Activated CD4-positive, alpha-beta memory T cell treated with anti-CD3 and anti-CD28 coated beads for 36 hours (primary cell): ENCODE data around the gene AP2B1. TPM values are rescaled to one million over a fixed set of nuclear protein-coding genes. Genes with fewer than 3 reads are reported as not detected.

ENCODE experiments used
- CTCF ChIA-PET: fragments of 350-600 bp; sonication (Branson Sonifier 250); formaldehyde crosslinking; loops from one replicate; lab custom pipeline; 2021; ENCODE audit warnings: antibody characterized with exemption, inconsistent platforms; lab: Charles Lee
- POLR2A ChIA-PET: fragments of 350-600 bp; sonication (Branson Sonifier 250); formaldehyde crosslinking; loops from one replicate; lab custom pipeline; 2021; ENCODE audit warnings: antibody characterized with exemption; lab: Charles Lee
- DNase-seq: peaks from one replicate; pipeline ENCODE4 v3.0.0-alpha.2; 2020
- H3K27ac Mint-ChIP-seq: one replicate; pipeline ENCODE4 v1.8.0; 2021; ENCODE audit warnings: mixed read lengths
- H3K27me3 Mint-ChIP-seq: one replicate; pipeline ENCODE4 v1.8.0; 2021; ENCODE audit warnings: mixed read lengths
- H3K36me3 Mint-ChIP-seq: one replicate; pipeline ENCODE4 v1.8.0; 2021; ENCODE audit warnings: mixed read lengths
- H3K4me1 Mint-ChIP-seq: one replicate; pipeline ENCODE4 v1.8.0; 2021; ENCODE audit warnings: low read depth, mixed read lengths
- H3K4me3 Mint-ChIP-seq: one replicate; pipeline ENCODE4 v1.8.0; 2021; ENCODE audit warnings: mild to moderate bottlenecking, mixed read lengths
- H3K9me3 Mint-ChIP-seq: one replicate; pipeline ENCODE4 v1.8.0; 2021; ENCODE audit warnings: mixed read lengths
- intact Hi-C: fragments of 100-400 bp; cut with micrococcal nuclease; formaldehyde crosslinking; loops from one replicate; pipeline ENCODE4 v1.15.1; 2023
- total RNA-seq, 2 experiments: library from RNA; stranded (reverse); gene quantifications; one replicate each; pipeline ENCODE4 v1.2.3, GENCODE V29; 2021

AP2B1 gene
- 100 to 1,000 TPM; 187 to 192 TPM for total RNA-seq

GRCh38 chr17:35587074-35587961 lies at the start of gene AP2B1:
Gene AP2B1, plus strand, starts transcription at chr17:35587322. Its CDS starts 6,709 bp downstream, at chr17:35594031.
- intact Hi-C loops: loop anchor here (1.0 to 2.0 kb wide), 8 partner anchors 9 to 445 kb away; partner anchors contain the start of genes NLE1, PEX12, SLFN11 and TAF15
- peak within 1 kb of the TSS; percentile 93 for H3K4me3 Mint-ChIP-seq
- POLR2A ChIA-PET: interaction anchor here (0.8 to 1.9 kb wide), 8 partner anchors 10 to 373 kb away, joined by 3 to 21 read pairs (median 4); partner anchors contain the start of genes PEX12, RASL10B and TAF15

GRCh38 chr17:35537601-35538141 lies 49.5 kb upstream of the AP2B1 start, which contains the start of gene SLFN12L:
Gene SLFN12L, minus strand, starts transcription at chr17:35537678. Its CDS starts 15,314 bp downstream, at chr17:35522364.
- Mint-ChIP-seq H3K27me3 (no peaks in the 10 kb centered on the region), H3K9me3 (no peaks in the 10 kb centered on the region), H3K4me1 (peaks cover 40% of the 10 kb centered on the region), H3K36me3 (peaks cover 30% of the 10 kb centered on the region), H3K4me3 (peak within 1 kb of the TSS; percentile 75), H3K27ac (peak within 1 kb of the TSS; percentile 97)
- ChIA-PET POLR2A (interaction anchor here (0.7 to 3.9 kb wide), 13 partner anchors 10 to 531 kb away, joined by 3 to 33 read pairs (median 4); partner anchors contain the start of genes PEX12, SLFN11, SLFN5 and TAF15), CTCF (interaction anchor here (0.6 to 9.2 kb wide), 7 partner anchors 50 to 493 kb away, joined by 3 to 177 read pairs (median 9); partner anchors contain the start of gene SLFN5)
- peak; percentile 51 for DNase-seq
- intact Hi-C loops: loop anchor here (1.0 to 5.0 kb wide), 6 partner anchors 51 to 555 kb away; partner anchors contain the start of genes LIG3, SLFN11 and SLFN12

More at GRCh38 chr17:35587074-35587961, at the start of gene AP2B1:
- peaks cover 2% of the 10 kb centered on the region for H3K36me3 Mint-ChIP-seq
- peak within 1 kb of the TSS; percentile 97 for H3K27ac Mint-ChIP-seq
- H3K4me1 Mint-ChIP-seq: peaks cover 23% of the 10 kb centered on the region
- H3K9me3 Mint-ChIP-seq: no peaks in the 10 kb centered on the region
- CTCF ChIA-PET: interaction anchor here (0.6 to 1.8 kb wide), 4 partner anchors 9 to 160 kb away, joined by 3 to 8 read pairs (median 4); partner anchors contain the start of gene PEX12
- peak; percentile 98 for DNase-seq
- H3K27me3 Mint-ChIP-seq: no peaks in the 10 kb centered on the region

GRCh38 chr17:35539659-35540026 lies 47.5 kb upstream of the AP2B1 start:
- H3K27ac Mint-ChIP-seq: peak overlapping the region; percentile 97
- H3K9me3 Mint-ChIP-seq: no peaks in the 10 kb centered on the region
- H3K27me3 Mint-ChIP-seq: no peaks in the 10 kb centered on the region
- intact Hi-C loops: loop anchor here (1.0 to 5.0 kb wide), 9 partner anchors 39 to 557 kb away; partner anchors contain the start of genes AP2B1, LIG3, PEX12 and SLFN12
- peaks cover 35% of the 10 kb centered on the region for H3K4me1 Mint-ChIP-seq
- ChIA-PET CTCF (interaction anchor here (0.6 to 9.2 kb wide), 25 partner anchors 11 to 398 kb away, joined by 3 to 177 read pairs (median 4); partner anchors contain the start of genes AP2B1, NLE1, PEX12 and SLFN11), POLR2A (interaction anchor here (0.7 to 3.9 kb wide), 7 partner anchors 28 to 297 kb away, joined by 3 to 33 read pairs (median 4); partner anchors contain the start of genes AP2B1, PEX12, SLFN11 and SLFN5)
- peaks cover 23% of the 10 kb centered on the region for H3K36me3 Mint-ChIP-seq
- H3K4me3 Mint-ChIP-seq: peak overlapping the region; percentile 77
- no peak for DNase-seq

- peak; percentile 73 for DNase-seq
- H3K4me1 Mint-ChIP-seq: peaks cover 39% of the 10 kb centered on the region
- H3K27me3 Mint-ChIP-seq: no peaks in the 10 kb centered on the region
- peak overlapping the region; percentile 77 for H3K4me3 Mint-ChIP-seq
- intact Hi-C loops: loop anchor here (1.0 to 2.0 kb wide), 2 partner anchors 28 to 46 kb away; partner anchors contain the start of gene AP2B1
- ChIA-PET CTCF (interaction anchor here (1.0 to 9.2 kb wide), 4 partner anchors 207 to 233 kb away, joined by 3 to 177 read pairs (median 6); no protein-coding TSS in a partner anchor), POLR2A (interaction anchor here (0.7 kb wide), 1 partner anchor 54 kb away, joined by 3 read pairs; no protein-coding TSS in a partner anchor)
- peaks cover 18% of the 10 kb centered on the region for H3K36me3 Mint-ChIP-seq
- no peaks in the 10 kb centered on the region for H3K9me3 Mint-ChIP-seq
- H3K27ac Mint-ChIP-seq: peak overlapping the region; percentile 97
Observed at GRCh38 chr17:35540589-35541404, 46.3 kb upstream of the AP2B1 start.

- H3K27me3 Mint-ChIP-seq: no peaks in the 10 kb centered on the region
- peak overlapping the region; percentile 97 for H3K27ac Mint-ChIP-seq
- peaks cover 11% of the 10 kb centered on the region for H3K36me3 Mint-ChIP-seq
- intact Hi-C loops: loop anchor here (1.0 to 2.0 kb wide), 2 partner anchors 27 to 45 kb away; partner anchors contain the start of gene AP2B1
- no peak for DNase-seq
- CTCF ChIA-PET: interaction anchor here (1.1 to 2.7 kb wide), 6 partner anchors 8 to 229 kb away, joined by 3 to 8 read pairs (median 4); partner anchors contain the start of gene SLFN11
- peaks cover 44% of the 10 kb centered on the region for H3K4me1 Mint-ChIP-seq
- POLR2A ChIA-PET: interaction anchor here (0.7 kb wide), 1 partner anchor 55 kb away, joined by 3 read pairs; no protein-coding TSS in a partner anchor
- peak overlapping the region; percentile 77 for H3K4me3 Mint-ChIP-seq
- H3K9me3 Mint-ChIP-seq: no peaks in the 10 kb centered on the region
Observed at GRCh38 chr17:35541434-35541833, 45.7 kb upstream of the AP2B1 start.

- Mint-ChIP-seq H3K4me3 (no peak overlapping the region), H3K27me3 (no peaks in the 10 kb centered on the region), H3K4me1 (peaks cover 46% of the 10 kb centered on the region), H3K27ac (no peak overlapping the region), H3K36me3 (peaks cover 1% of the 10 kb centered on the region), H3K9me3 (no peaks in the 10 kb centered on the region)
- intact Hi-C loops: no loop called here
- no peak for DNase-seq
- ChIA-PET POLR2A (interaction anchor here (1.2 kb wide), 1 partner anchor 301 kb away, joined by 3 read pairs; the partner anchor contains the start of gene SLFN5), CTCF (interaction anchor here (1.1 to 2.7 kb wide), 3 partner anchors 9 to 231 kb away, joined by 3 to 8 read pairs (median 4); no protein-coding TSS in a partner anchor)
Observed at GRCh38 chr17:35542990-35543389, 44.1 kb upstream of the AP2B1 start.

- peaks cover 38% of the 10 kb centered on the region for H3K4me1 Mint-ChIP-seq
Observed at GRCh38 chr17:35543856-35544255, 43.3 kb upstream of the AP2B1 start.

GRCh38 chr17:35545150-35545549 lies 42.0 kb upstream of the AP2B1 start:
- ChIA-PET CTCF (interaction anchor here (0.9 kb wide), 1 partner anchor 12 kb away, joined by 3 read pairs; no protein-coding TSS in a partner anchor), POLR2A (no interaction called here)
- no peak for DNase-seq
- Mint-ChIP-seq H3K27me3 (no peaks in the 10 kb centered on the region), H3K4me3 (no peak overlapping the region), H3K36me3 (peaks cover 1% of the 10 kb centered on the region), H3K27ac (no peak overlapping the region), H3K4me1 (peaks cover 31% of the 10 kb centered on the region), H3K9me3 (no peaks in the 10 kb centered on the region)
- intact Hi-C loops: no loop called here

More at GRCh38 chr17:35543856-35544255, 43.3 kb upstream of the AP2B1 start:
- ChIA-PET CTCF (interaction anchor here (1.1 to 2.7 kb wide), 2 partner anchors 10 to 232 kb away, joined by 3 to 8 read pairs; no protein-coding TSS in a partner anchor), POLR2A (no interaction called here)
- Mint-ChIP-seq H3K4me3 (no peak overlapping the region), H3K27ac (no peak overlapping the region), H3K36me3 (peaks cover 1% of the 10 kb centered on the region), H3K9me3 (no peaks in the 10 kb centered on the region), H3K27me3 (no peaks in the 10 kb centered on the region)
- intact Hi-C loops: no loop called here
- DNase-seq: no peak

GRCh38 chr17:35546487-35546886 lies 40.6 kb upstream of the AP2B1 start:
- Mint-ChIP-seq H3K36me3 (peaks cover 1% of the 10 kb centered on the region), H3K27me3 (no peaks in the 10 kb centered on the region), H3K4me1 (peaks cover 27% of the 10 kb centered on the region), H3K4me3 (no peak overlapping the region), H3K9me3 (no peaks in the 10 kb centered on the region), H3K27ac (no peak overlapping the region)
- intact Hi-C loops: no loop called here
- ChIA-PET CTCF (no interaction called here), POLR2A (no interaction called here)
- no peak for DNase-seq

- POLR2A ChIA-PET: no interaction called here
- no peak for DNase-seq
- no peaks in the 10 kb centered on the region for H3K27me3 Mint-ChIP-seq
- peaks cover 25% of the 10 kb centered on the region for H3K4me1 Mint-ChIP-seq
- no peak overlapping the region for H3K4me3 Mint-ChIP-seq
- CTCF ChIA-PET: interaction anchor here (0.6 kb wide), 1 partner anchor 59 kb away, joined by 3 read pairs; no protein-coding TSS in a partner anchor
- H3K27ac Mint-ChIP-seq: no peak overlapping the region
- intact Hi-C loops: no loop called here
- H3K9me3 Mint-ChIP-seq: no peaks in the 10 kb centered on the region
- H3K36me3 Mint-ChIP-seq: peaks cover 1% of the 10 kb centered on the region
Observed at GRCh38 chr17:35548208-35548810, 38.8 kb upstream of the AP2B1 start.
